CD4-positive, alpha-beta T cell treated with Interleukin-1 beta for 1 hour (primary cell): Measurements from ENCODE around the gene QPCT.
A peak's percentile ranks its signal among the peaks of the same experiment; 100 is the strongest.
"Not testable (repeated sequence)": the region's sequence is repeated elsewhere in the genome, so short reads cannot be mapped to it uniquely, and the experiment has no call there.

Experiments
- DNase-seq, 2 donors: peaks; one replicate each; pipeline ENCODE4 v3.0.0-alpha.2; 2020 to 2022

Gene QPCT

DNA sequence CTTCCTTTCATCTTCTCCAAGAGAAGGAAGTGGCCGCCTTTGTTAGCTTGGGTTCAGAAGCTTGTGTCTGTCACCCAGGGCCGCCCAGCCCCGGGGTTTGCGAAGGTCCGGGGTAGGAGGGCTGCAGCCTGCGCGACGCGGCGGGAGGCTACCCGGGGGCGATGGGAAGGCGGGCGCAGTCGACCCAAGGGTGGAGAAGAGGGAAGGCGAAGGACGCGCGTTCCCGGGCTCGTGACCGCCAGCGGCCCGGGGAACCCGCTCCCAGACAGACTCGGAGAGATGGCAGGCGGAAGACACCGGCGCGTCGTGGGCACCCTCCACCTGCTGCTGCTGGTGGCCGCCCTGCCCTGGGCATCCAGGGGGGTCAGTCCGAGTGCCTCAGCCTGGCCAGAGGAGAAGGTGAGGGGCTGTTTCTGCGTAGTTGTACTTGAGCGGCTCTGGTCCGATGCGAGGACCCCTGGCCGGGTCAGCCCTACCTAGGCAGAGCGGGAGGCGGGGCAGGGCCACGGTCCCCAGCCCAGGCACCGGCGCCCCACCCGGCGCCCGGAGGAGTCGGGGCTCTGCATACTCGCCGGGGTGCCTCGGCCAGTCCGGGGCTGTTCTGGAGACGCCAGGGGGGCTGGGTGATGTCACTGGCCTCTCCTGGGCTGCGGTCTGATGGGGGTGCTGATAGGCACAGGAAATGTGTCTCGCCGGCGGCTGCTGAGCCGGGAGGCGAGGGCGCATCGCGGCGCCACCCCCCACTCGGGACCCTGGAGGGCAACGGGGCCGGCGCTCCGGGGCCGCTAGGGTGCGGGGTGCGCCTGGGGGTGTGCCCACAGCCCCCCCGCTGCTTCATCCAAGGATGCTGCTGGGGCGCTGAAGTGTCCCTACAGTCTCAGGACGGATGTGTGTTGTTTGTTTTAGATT lies at the start of gene QPCT:
Gene QPCT, plus strand, starts transcription at position 178 of the 909 bp plus-strand sequence. Its CDS starts 102 bp downstream, at position 280.
- peak; percentile 79 to 87 for DNase-seq

- not testable (repeated sequence) for DNase-seq
Measured at GRCh38 chr2:37294858-37295257, 49.6 kb upstream of the QPCT start.

GRCh38 chr2:37295469-37296073 lies 48.9 kb upstream of the QPCT start:
- DNase-seq = no peak

DNA sequence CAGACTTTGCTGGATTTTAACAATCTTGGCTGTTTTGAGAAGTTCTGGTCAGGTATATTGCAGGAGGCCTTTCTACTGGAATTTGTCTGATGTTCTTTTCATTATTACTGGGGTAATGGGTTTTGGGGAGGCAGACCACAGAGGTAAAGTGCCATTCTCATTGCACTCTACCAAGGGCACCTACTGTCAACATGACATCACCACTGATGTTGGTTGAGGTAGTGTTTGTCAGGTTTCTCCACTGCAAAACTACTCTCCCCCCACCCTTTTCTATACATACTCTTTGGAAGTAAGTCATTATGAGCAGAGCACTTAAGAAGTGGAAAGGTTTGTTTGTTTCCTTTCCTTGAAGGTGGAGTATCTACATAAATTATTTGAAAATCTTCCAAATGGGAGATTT lies 46.8 kb upstream of the QPCT start:
- DNase-seq = no peak

- DNase-seq = no peak
Measured at GRCh38 chr2:37300146-37300545, 44.3 kb upstream of the QPCT start.

DNA sequence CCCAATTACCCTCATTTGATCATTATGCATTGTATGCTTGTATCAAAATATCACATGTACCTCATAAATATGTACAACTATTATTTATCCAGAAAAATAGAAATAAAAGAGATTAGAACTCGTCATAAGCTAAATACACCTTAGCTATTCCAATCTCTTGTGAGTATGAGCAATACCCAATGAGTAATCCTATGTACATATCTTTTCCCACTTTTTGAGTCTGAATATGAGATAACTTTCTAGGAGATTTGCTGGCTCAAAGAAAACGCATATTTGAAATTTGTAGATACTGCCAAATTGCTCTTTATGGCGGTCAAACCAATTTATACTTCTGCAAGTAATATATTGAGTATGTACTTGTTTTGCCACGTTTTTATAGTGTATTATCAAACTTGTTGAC lies 43.9 kb upstream of the QPCT start:
- no peak for DNase-seq

DNA sequence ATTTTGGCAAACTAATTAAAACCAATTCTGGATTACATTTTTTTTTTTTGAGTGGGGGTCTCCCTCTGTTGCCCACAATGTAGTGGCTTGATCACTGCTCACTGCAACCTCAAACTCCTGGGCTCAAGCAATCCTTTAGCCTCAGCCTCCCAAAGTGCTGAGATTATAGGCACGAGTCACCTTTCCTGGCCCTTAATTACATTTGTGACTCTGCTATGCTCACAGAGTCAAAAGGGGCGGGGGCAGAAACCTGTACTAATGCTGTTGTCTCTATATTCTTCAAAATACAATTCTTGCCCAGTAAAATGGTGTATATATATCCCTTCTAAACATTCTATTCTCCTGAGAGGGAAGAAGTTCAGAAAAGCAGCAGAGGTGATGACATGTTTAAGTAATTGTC lies 43.0 kb upstream of the QPCT start:
- no peak for DNase-seq

DNA sequence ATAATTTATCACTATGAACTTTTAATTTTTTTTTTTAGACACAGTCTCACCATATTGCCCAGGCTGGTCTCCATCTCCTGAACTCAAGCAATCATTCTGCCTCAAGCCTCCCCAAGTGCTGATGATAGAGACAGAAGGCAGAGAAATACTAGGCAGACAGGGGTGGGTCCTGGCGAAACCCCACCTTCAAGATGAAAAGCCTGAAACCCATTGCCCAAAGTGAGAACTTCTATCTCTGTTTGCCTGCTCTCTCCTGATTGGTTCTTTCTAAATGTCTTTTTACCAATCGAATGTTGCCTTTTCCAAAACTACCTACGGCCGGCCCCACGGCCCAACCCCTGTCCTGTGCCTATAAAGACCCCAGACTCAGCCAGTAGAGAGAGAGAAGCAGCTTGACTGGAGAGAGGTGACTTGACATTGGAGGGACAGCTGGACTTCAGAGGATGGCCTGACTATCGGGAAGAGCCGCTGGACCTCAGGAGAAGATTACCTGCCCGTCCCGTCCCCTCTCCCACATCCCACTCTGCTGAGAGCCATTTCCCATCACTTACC lies 41.7 kb upstream of the QPCT start:
- DNase-seq = no peak

GRCh38 chr2:37306024-37306423 lies 38.4 kb upstream of the QPCT start:
- DNase-seq = no peak

- no peak for DNase-seq
Measured at GRCh38 chr2:37307500-37307899, 36.9 kb upstream of the QPCT start.

- DNase-seq = no peak
Measured at GRCh38 chr2:37315364-37315763, 29.1 kb upstream of the QPCT start.

- DNase-seq = no peak
Measured at GRCh38 chr2:37316181-37316580, 28.2 kb upstream of the QPCT start.

DNA sequence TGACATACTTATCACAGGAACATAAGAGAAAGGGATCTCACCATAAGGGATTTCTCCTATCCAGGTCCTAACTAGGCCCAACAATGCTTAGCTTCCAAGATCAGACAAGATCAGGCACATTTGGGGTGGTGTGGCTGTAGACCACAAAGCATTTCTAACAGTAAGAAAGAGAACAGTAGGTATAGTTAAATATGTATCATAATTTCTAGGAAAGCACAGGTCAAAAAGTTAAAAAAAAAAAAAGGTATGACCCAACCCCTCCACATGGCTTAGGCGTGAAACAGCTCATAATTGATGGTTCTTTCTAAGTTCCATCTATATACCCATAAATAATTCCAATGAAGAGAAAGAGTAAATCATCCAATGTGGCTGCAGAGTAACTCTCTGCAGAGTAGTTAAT lies 26.7 kb upstream of the QPCT start:
- no peak for DNase-seq

DNA sequence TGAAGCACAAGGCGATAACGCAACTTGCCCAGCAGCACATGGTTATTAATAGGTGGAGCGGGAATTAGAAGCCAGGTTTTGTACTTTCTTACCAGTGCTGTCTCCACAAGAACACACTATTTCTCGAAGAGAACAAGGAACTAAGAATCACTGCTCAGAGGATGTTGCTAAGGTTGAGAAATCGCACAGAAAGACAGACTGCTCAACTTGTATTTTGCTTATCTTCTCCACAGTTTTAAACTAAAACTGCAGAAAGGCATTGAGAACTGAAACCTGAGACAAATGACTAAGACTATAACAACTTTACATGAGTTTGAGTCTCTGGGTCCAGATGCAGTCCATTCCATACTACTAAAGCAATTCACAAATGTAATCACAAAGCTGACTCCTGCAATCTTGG lies 26.0 kb upstream of the QPCT start:
- DNase-seq = no peak

- no peak for DNase-seq
Measured at GRCh38 chr2:37319754-37320609, 24.4 kb upstream of the QPCT start.

DNA sequence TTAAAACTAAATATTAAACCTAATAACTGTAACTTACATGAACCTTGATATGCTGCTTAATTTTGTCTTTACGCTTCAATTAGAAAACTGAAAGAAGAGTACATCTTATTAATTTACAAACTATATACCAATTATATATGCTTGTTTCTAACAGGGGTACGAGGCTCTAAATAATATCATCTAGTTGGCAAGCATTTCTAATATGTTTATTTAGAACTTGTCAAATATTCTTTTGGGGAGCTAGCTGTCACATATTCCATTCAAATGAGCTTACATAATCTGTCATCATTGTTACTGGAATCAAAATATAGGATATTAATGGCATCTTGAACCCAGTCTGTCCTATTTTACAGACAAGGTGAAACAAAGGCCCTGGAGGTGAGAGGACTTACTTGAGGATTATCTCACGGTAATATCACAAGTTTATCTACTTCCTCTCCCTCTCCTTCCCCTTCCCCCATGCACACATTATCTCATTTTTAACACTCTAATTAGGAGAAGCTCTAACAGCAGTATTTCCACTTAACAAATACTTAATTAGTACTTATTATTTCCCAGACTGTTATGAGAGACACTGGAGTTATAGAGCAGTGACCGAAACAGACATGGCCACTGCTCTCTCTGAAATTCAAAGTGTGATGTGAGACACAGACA lies 23.3 kb upstream of the QPCT start:
- DNase-seq = no peak

GRCh38 chr2:37322368-37322767 lies 22.1 kb upstream of the QPCT start:
- no peak for DNase-seq

DNA sequence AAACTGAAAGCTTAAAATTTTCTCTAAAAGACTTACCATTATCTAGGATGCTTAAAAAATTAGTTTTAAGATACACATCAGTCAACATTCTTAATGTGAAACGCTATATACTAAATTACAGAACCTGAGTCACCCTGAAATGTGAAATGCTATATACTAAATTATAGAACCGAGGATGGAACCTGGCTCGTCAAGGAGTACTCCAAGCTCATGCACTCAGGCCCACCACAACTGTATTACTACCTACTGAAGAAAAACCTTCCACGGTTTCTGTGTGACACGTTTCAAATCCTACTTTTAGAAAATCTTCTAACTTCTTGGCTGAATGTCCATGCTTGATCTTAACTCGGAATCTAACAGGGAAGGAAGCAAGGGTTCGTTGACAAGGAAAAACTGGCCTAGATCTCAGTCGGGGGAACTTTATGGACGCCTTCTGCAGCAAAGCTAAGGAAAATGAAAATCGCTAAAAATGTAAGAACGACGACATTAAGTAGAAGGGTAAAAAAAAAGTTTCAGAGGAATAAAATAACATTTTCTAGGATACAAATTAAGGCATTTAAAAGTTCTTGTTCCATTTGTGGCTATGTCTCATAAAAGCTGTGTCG lies 21.2 kb upstream of the QPCT start:
- DNase-seq = no peak

- DNase-seq = peak; percentile 49 to 58
Measured at GRCh38 chr2:37323781-37324535, 20.5 kb upstream of the QPCT start.

DNA sequence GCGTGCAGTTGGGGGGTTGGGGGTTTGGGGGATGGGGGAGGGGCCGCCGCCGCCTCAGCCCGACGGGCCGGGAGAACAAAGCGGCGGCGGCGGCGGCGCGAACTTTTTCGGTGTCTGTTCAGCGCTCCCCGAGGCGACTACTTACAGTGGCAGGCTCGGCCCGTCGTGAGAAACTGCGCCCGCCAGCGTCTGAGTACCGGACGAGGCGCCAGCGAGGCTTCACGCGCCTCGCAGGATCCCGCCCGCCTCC lies 20.0 kb upstream of the QPCT start:
- peak; percentile 81 to 85 for DNase-seq

GRCh38 chr2:37324786-37325624 lies 19.4 kb upstream of the QPCT start, which contains the start of gene PRKD3:
TSS of gene PRKD3 (minus strand) at chr2:37324833. CDS start at chr2:37316524, 8,309 bp downstream.
- DNase-seq = peak; percentile 61 to 65
